CD14-positive monocyte (primary cell): ENCODE measurements around the gene ABAT. TPM values are rescaled to one million over a fixed set of nuclear protein-coding genes. Genes with fewer than 3 reads are reported as not detected.

Experiments
- DNase-seq, 3 donors: peaks; one replicate each; pipeline ENCODE4 v3.0.0-alpha.2; 2011 to 2022
- H2AFZ ChIP-seq: 2 replicates; pipeline ENCODE4 v1.6.0; 2012; ENCODE audit warnings: mild to moderate bottlenecking, low read depth, low read length, inconsistent platforms; ENCODE audit not compliant: insufficient read depth, poor library complexity, severe bottlenecking
- H3K27ac ChIP-seq, 2 donors: 1 replicate in 1 of 2; 2 replicates in 1 of 2; pipeline ENCODE4 v1.5.1; 2012 to 2013; ENCODE audit warnings: low read length in 2 of 2, control low read depth in 1 of 2, inconsistent platforms in 1 of 2, low read depth in 1 of 2, mild to moderate bottlenecking in 1 of 2
- H3K27me3 ChIP-seq, 2 donors: one replicate each; pipeline versions ENCODE4 v1.6.0 to v1.6.1; 2011 to 2013; ENCODE audit warnings: low read length in 2 of 2; ENCODE audit not compliant: control insufficient read depth in 2 of 2, insufficient read depth in 2 of 2
- H3K36me3 ChIP-seq, 2 donors: replicated peaks in 1 of 2; 1 replicate in 1 of 2; 2 replicates in 1 of 2; pipeline versions ENCODE4 v1.5.1 to v1.6.1; 2012 to 2013; ENCODE audit warnings: low read length in 2 of 2, control low read depth in 1 of 2, inconsistent platforms in 1 of 2, mild to moderate bottlenecking in 1 of 2; ENCODE audit not compliant: insufficient read depth in 2 of 2, control insufficient read depth in 1 of 2
- H3K4me1 ChIP-seq, 2 donors: 1 replicate in 1 of 2; 2 replicates in 1 of 2; pipeline versions ENCODE4 v1.5.1 to v1.6.1; 2012 to 2013; ENCODE audit warnings: low read length in 2 of 2, control low read depth in 1 of 2, inconsistent platforms in 1 of 2, mild to moderate bottlenecking in 1 of 2, moderate library complexity in 1 of 2; ENCODE audit not compliant: insufficient read depth in 2 of 2, control insufficient read depth in 1 of 2
- H3K4me2 ChIP-seq: replicated peaks from 2 replicates; pipeline ENCODE3; 2012; ENCODE audit warnings: low read length, moderate library complexity, mild to moderate bottlenecking; ENCODE audit not compliant: poor library complexity, severe bottlenecking; ENCODE audit errors: extremely low read depth
- H3K4me3 ChIP-seq, 3 experiments: fragments of 200-600 bp in 1 of 3; sonication (generic) in 1 of 3; replicated peaks in 1 of 3; 1 replicate in 2 of 3; 2 replicates in 1 of 3; pipeline ENCODE4 v1.5.1; 2011 to 2013; ENCODE audit warnings: low read length in 3 of 3, mild to moderate bottlenecking in 3 of 3, control low read depth in 2 of 3, low read depth in 2 of 3, inconsistent platforms in 1 of 3, moderate library complexity in 1 of 3
- H3K79me2 ChIP-seq: 2 replicates; pipeline ENCODE4 v1.6.0; 2012; ENCODE audit warnings: mild to moderate bottlenecking, control low read depth, inconsistent platforms, low read length, moderate library complexity; ENCODE audit not compliant: insufficient read depth
- H3K9ac ChIP-seq: 2 replicates; pipeline ENCODE4 v1.6.0; 2017; ENCODE audit warnings: low read length, mild to moderate bottlenecking; ENCODE audit not compliant: insufficient read depth, poor library complexity, severe bottlenecking
- H3K9me3 ChIP-seq, 2 donors: replicated peaks in 1 of 2; 1 replicate in 1 of 2; 2 replicates in 1 of 2; pipeline versions ENCODE4 v1.5.1 to v1.6.1; 2012 to 2013; ENCODE audit warnings: low read length in 2 of 2, control low read depth in 1 of 2; ENCODE audit not compliant: control insufficient read depth in 1 of 2, insufficient read depth in 1 of 2
- H4K20me1 ChIP-seq: 2 replicates; pipeline ENCODE4 v1.6.0; 2012; ENCODE audit warnings: mild to moderate bottlenecking, low read length, control low read depth, moderate library complexity; ENCODE audit not compliant: insufficient read depth
- H3K27ac Mint-ChIP-seq, 7 donors: one replicate each; pipeline ENCODE4 v1.8.0; 2020; ENCODE audit warnings: mild to moderate bottlenecking in 7 of 7, mixed read lengths in 7 of 7, moderate library complexity in 6 of 7, inconsistent platforms in 2 of 7
- H3K27me3 Mint-ChIP-seq, 3 donors: one replicate each; pipeline ENCODE4 v1.8.0; 2021 to 2022; ENCODE audit warnings: low read depth in 3 of 3, mild to moderate bottlenecking in 3 of 3, mixed read lengths in 3 of 3, moderate library complexity in 3 of 3, inconsistent platforms in 1 of 3
- H3K36me3 Mint-ChIP-seq, 2 donors: one replicate each; pipeline ENCODE4 v1.8.0; 2020; ENCODE audit warnings: mixed read lengths in 2 of 2, inconsistent platforms in 1 of 2, mild to moderate bottlenecking in 1 of 2
- H3K4me1 Mint-ChIP-seq: one replicate; pipeline ENCODE4 v1.8.0; 2020; ENCODE audit warnings: mild to moderate bottlenecking, mixed read lengths
- H3K4me3 Mint-ChIP-seq, 2 donors: one replicate each; pipeline ENCODE4 v1.8.0; 2020; ENCODE audit warnings: mild to moderate bottlenecking in 2 of 2, mixed read lengths in 2 of 2, moderate library complexity in 1 of 2
- H3K9me3 Mint-ChIP-seq, 7 donors: one replicate each; pipeline ENCODE4 v1.8.0; 2020 to 2022; ENCODE audit warnings: mixed read lengths in 7 of 7, mild to moderate bottlenecking in 6 of 7, moderate library complexity in 6 of 7, inconsistent platforms in 2 of 7
- CTCF ChIP-seq: fragments of 200-600 bp; IDR thresholded peaks from one replicate; pipeline ENCODE4 v1.8.0; 2022; ENCODE audit warnings: antibody characterized with exemption, mild to moderate bottlenecking
- WGBS: methylation state at CpG from one replicate; pipeline ENCODE4 v1.1.5; 2013; ENCODE audit warnings: missing lambda C conversion rate; ENCODE audit not compliant: insufficient coverage; 5-methylcytosine and 5-hydroxymethylcytosine counted together
- intact Hi-C, 2 donors: fragments of 100-400 bp; cut with micrococcal nuclease; formaldehyde crosslinking; loops; one replicate each; pipeline versions ENCODE4 v1.15.0 to v1.15.1; 2023
- polyA plus RNA-seq, 3 donors: library from polyadenylated mRNA; depleted of rRNA in 1 of 3; unstranded in 2 of 3; stranded (reverse) in 1 of 3; fragments of 300-500 nt in 2 of 3; fragments of >200 nt in 1 of 3; fragmentation: Illumina TruSeq in 2 of 3; gene quantifications; 1 replicate in 2 of 3; 2 replicates in 1 of 3; pipeline ENCODE4 v1.2.3, GENCODE V29; 2012 to 2021

Gene ABAT
- polyA plus RNA-seq, 3 donors, result 4.9 to 11.8 (median 8.7) TPM

GRCh38 chr16:8646326-8647053 lies 27.9 kb upstream of the ABAT start:
- Histone ChIP-seq H3K4me2 (no peak overlapping the region), H3K27ac (peak overlapping the region in 1 of 2 donors; percentile 95), H3K36me3 (peaks cover 49 to 56% of the 10 kb centered on the region in 2 donors), H3K79me2 (peaks cover 15% of the 10 kb centered on the region), H4K20me1 (no peaks in the 10 kb centered on the region), H3K27me3 (no peaks in the 10 kb centered on the region), H3K4me3 (no peak overlapping the region), H3K9ac (no peak overlapping the region), H3K4me1 (peaks cover 28% of the 10 kb centered on the region in 2 donors), H2AFZ (no peak overlapping the region), H3K9me3 (no peaks in the 10 kb centered on the region)
- no peak overlapping the region for H3K4me3 Mint-ChIP-seq
- intact Hi-C loops, result loop anchor here in 1 of 2 donors (5.0 kb wide), 1 partner anchor 74 kb away; no protein-coding TSS in a partner anchor
- peaks cover 34% of the 10 kb centered on the region for H3K4me1 Mint-ChIP-seq
- no peak for TF ChIP-seq CTCF
- 92% methylated on average over 10 of the region's 13 CpGs for WGBS
- H3K27me3 Mint-ChIP-seq, result no peaks in the 10 kb centered on the region
- no peak for DNase-seq
- H3K27ac Mint-ChIP-seq, result peak overlapping the region in 3 of 7 donors; percentile 26 to 86 (median 42)
- no peaks in the 10 kb centered on the region for H3K9me3 Mint-ChIP-seq
- peaks cover 65 to 73% of the 10 kb centered on the region in 2 donors for H3K36me3 Mint-ChIP-seq

- WGBS, result 85% methylated on average over 7 of the region's 9 CpGs
- H3K27me3 Mint-ChIP-seq, result no peaks in the 10 kb centered on the region
- TF ChIP-seq CTCF, result no peak
- peaks cover 52 to 60% of the 10 kb centered on the region in 2 donors for H3K36me3 Mint-ChIP-seq
- Histone ChIP-seq H3K9ac (no peak overlapping the region), H3K27ac (no peak overlapping the region), H3K4me1 (peaks cover 26 to 28% of the 10 kb centered on the region in 2 donors), H3K9me3 (no peaks in the 10 kb centered on the region), H3K4me2 (no peak overlapping the region), H3K79me2 (peaks cover 15% of the 10 kb centered on the region), H4K20me1 (no peaks in the 10 kb centered on the region), H3K4me3 (no peak overlapping the region), H3K36me3 (peaks cover 36 to 43% of the 10 kb centered on the region in 2 donors), H2AFZ (no peak overlapping the region), H3K27me3 (no peaks in the 10 kb centered on the region)
- peaks cover 26% of the 10 kb centered on the region for H3K4me1 Mint-ChIP-seq
- no peaks in the 10 kb centered on the region for H3K9me3 Mint-ChIP-seq
- DNase-seq, result no peak
- peak overlapping the region in 1 of 7 donors; percentile 50 for H3K27ac Mint-ChIP-seq
- intact Hi-C loops, result loop anchor here in 1 of 2 donors (5.0 kb wide), 1 partner anchor 76 kb away; no protein-coding TSS in a partner anchor
- no peak overlapping the region for H3K4me3 Mint-ChIP-seq
These were observed 26.6 kb upstream of the ABAT start for GRCh38 chr16:8647721-8648318.
